CD14-positive monocyte (primary cell): Measurements from ENCODE around the gene SMPD3. TPM values are rescaled to one million over a fixed set of nuclear protein-coding genes. Genes with fewer than 3 reads are reported as not detected.

ENCODE experiments used
- DNase-seq, 3 donors: peaks; one replicate each; pipeline ENCODE4 v3.0.0-alpha.2; 2011 to 2022
- H2AFZ ChIP-seq: 2 replicates; pipeline ENCODE4 v1.6.0; 2012; ENCODE audit warnings: mild to moderate bottlenecking, low read depth, low read length, inconsistent platforms; ENCODE audit not compliant: insufficient read depth, poor library complexity, severe bottlenecking
- H3K27ac ChIP-seq, 2 donors: 1 replicate in 1 of 2; 2 replicates in 1 of 2; pipeline ENCODE4 v1.5.1; 2012 to 2013; ENCODE audit warnings: low read length in 2 of 2, control low read depth in 1 of 2, inconsistent platforms in 1 of 2, low read depth in 1 of 2, mild to moderate bottlenecking in 1 of 2
- H3K27me3 ChIP-seq, 2 donors: one replicate each; pipeline versions ENCODE4 v1.6.0 to v1.6.1; 2011 to 2013; ENCODE audit warnings: low read length in 2 of 2; ENCODE audit not compliant: control insufficient read depth in 2 of 2, insufficient read depth in 2 of 2
- H3K36me3 ChIP-seq, 2 donors: replicated peaks in 1 of 2; 1 replicate in 1 of 2; 2 replicates in 1 of 2; pipeline versions ENCODE4 v1.5.1 to v1.6.1; 2012 to 2013; ENCODE audit warnings: low read length in 2 of 2, control low read depth in 1 of 2, inconsistent platforms in 1 of 2, mild to moderate bottlenecking in 1 of 2; ENCODE audit not compliant: insufficient read depth in 2 of 2, control insufficient read depth in 1 of 2
- H3K4me1 ChIP-seq, 2 donors: 1 replicate in 1 of 2; 2 replicates in 1 of 2; pipeline versions ENCODE4 v1.5.1 to v1.6.1; 2012 to 2013; ENCODE audit warnings: low read length in 2 of 2, control low read depth in 1 of 2, inconsistent platforms in 1 of 2, mild to moderate bottlenecking in 1 of 2, moderate library complexity in 1 of 2; ENCODE audit not compliant: insufficient read depth in 2 of 2, control insufficient read depth in 1 of 2
- H3K4me2 ChIP-seq: replicated peaks from 2 replicates; pipeline ENCODE3; 2012; ENCODE audit warnings: low read length, moderate library complexity, mild to moderate bottlenecking; ENCODE audit not compliant: poor library complexity, severe bottlenecking; ENCODE audit errors: extremely low read depth
- H3K4me3 ChIP-seq, 3 experiments: fragments of 200-600 bp in 1 of 3; sonication (generic) in 1 of 3; replicated peaks in 1 of 3; 1 replicate in 2 of 3; 2 replicates in 1 of 3; pipeline ENCODE4 v1.5.1; 2011 to 2013; ENCODE audit warnings: low read length in 3 of 3, mild to moderate bottlenecking in 3 of 3, control low read depth in 2 of 3, low read depth in 2 of 3, inconsistent platforms in 1 of 3, moderate library complexity in 1 of 3
- H3K79me2 ChIP-seq: 2 replicates; pipeline ENCODE4 v1.6.0; 2012; ENCODE audit warnings: mild to moderate bottlenecking, control low read depth, inconsistent platforms, low read length, moderate library complexity; ENCODE audit not compliant: insufficient read depth
- H3K9ac ChIP-seq: 2 replicates; pipeline ENCODE4 v1.6.0; 2017; ENCODE audit warnings: low read length, mild to moderate bottlenecking; ENCODE audit not compliant: insufficient read depth, poor library complexity, severe bottlenecking
- H3K9me3 ChIP-seq, 2 donors: replicated peaks in 1 of 2; 1 replicate in 1 of 2; 2 replicates in 1 of 2; pipeline versions ENCODE4 v1.5.1 to v1.6.1; 2012 to 2013; ENCODE audit warnings: low read length in 2 of 2, control low read depth in 1 of 2; ENCODE audit not compliant: control insufficient read depth in 1 of 2, insufficient read depth in 1 of 2
- H4K20me1 ChIP-seq: 2 replicates; pipeline ENCODE4 v1.6.0; 2012; ENCODE audit warnings: mild to moderate bottlenecking, low read length, control low read depth, moderate library complexity; ENCODE audit not compliant: insufficient read depth
- H3K27ac Mint-ChIP-seq, 7 donors: one replicate each; pipeline ENCODE4 v1.8.0; 2020; ENCODE audit warnings: mild to moderate bottlenecking in 7 of 7, mixed read lengths in 7 of 7, moderate library complexity in 6 of 7, inconsistent platforms in 2 of 7
- H3K27me3 Mint-ChIP-seq, 3 donors: one replicate each; pipeline ENCODE4 v1.8.0; 2021 to 2022; ENCODE audit warnings: low read depth in 3 of 3, mild to moderate bottlenecking in 3 of 3, mixed read lengths in 3 of 3, moderate library complexity in 3 of 3, inconsistent platforms in 1 of 3
- H3K36me3 Mint-ChIP-seq, 2 donors: one replicate each; pipeline ENCODE4 v1.8.0; 2020; ENCODE audit warnings: mixed read lengths in 2 of 2, inconsistent platforms in 1 of 2, mild to moderate bottlenecking in 1 of 2
- H3K4me1 Mint-ChIP-seq: one replicate; pipeline ENCODE4 v1.8.0; 2020; ENCODE audit warnings: mild to moderate bottlenecking, mixed read lengths
- H3K4me3 Mint-ChIP-seq, 2 donors: one replicate each; pipeline ENCODE4 v1.8.0; 2020; ENCODE audit warnings: mild to moderate bottlenecking in 2 of 2, mixed read lengths in 2 of 2, moderate library complexity in 1 of 2
- H3K9me3 Mint-ChIP-seq, 7 donors: one replicate each; pipeline ENCODE4 v1.8.0; 2020 to 2022; ENCODE audit warnings: mixed read lengths in 7 of 7, mild to moderate bottlenecking in 6 of 7, moderate library complexity in 6 of 7, inconsistent platforms in 2 of 7
- CTCF ChIP-seq: fragments of 200-600 bp; IDR thresholded peaks from one replicate; pipeline ENCODE4 v1.8.0; 2022; ENCODE audit warnings: antibody characterized with exemption, mild to moderate bottlenecking
- WGBS: methylation state at CpG from one replicate; pipeline ENCODE4 v1.1.5; 2013; ENCODE audit warnings: missing lambda C conversion rate; ENCODE audit not compliant: insufficient coverage; 5-methylcytosine and 5-hydroxymethylcytosine counted together
- intact Hi-C, 2 donors: fragments of 100-400 bp; cut with micrococcal nuclease; formaldehyde crosslinking; loops; one replicate each; pipeline versions ENCODE4 v1.15.0 to v1.15.1; 2023
- polyA plus RNA-seq, 3 donors: library from polyadenylated mRNA; depleted of rRNA in 1 of 3; unstranded in 2 of 3; stranded (reverse) in 1 of 3; fragments of 300-500 nt in 2 of 3; fragments of >200 nt in 1 of 3; fragmentation: Illumina TruSeq in 2 of 3; gene quantifications; 1 replicate in 2 of 3; 2 replicates in 1 of 3; pipeline ENCODE4 v1.2.3, GENCODE V29; 2012 to 2021

The SMPD3 gene
- polyA plus RNA-seq, 3 donors = 0.40 to 1.1 (median 0.51) TPM

GRCh38 chr16:68403177-68403576 is 45.1 kb downstream of the SMPD3 start:
- no peaks in the 10 kb centered on the region for H3K36me3 Mint-ChIP-seq
- H3K4me2 ChIP-seq = no peak overlapping the region
- no peaks in the 10 kb centered on the region for H3K27me3 ChIP-seq
- no peaks in the 10 kb centered on the region for H4K20me1 ChIP-seq
- no peaks in the 10 kb centered on the region for H3K9me3 Mint-ChIP-seq
- H3K4me1 Mint-ChIP-seq = no peaks in the 10 kb centered on the region
- TF ChIP-seq CTCF = no peak
- H3K9ac ChIP-seq = no peak overlapping the region
- H2AFZ ChIP-seq = no peak overlapping the region
- H3K27ac ChIP-seq = no peak overlapping the region
- no peak for DNase-seq
- H3K9me3 ChIP-seq = no peaks in the 10 kb centered on the region
- no CpG with 5 or more reads among the region's 1 CpG for WGBS
- no peaks in the 10 kb centered on the region for H3K79me2 ChIP-seq
- intact Hi-C loops = no loop called here
- peaks cover 0 to 9% (median 1%) of the 10 kb centered on the region in 3 donors for H3K27me3 Mint-ChIP-seq
- no peak overlapping the region for H3K4me3 ChIP-seq
- H3K4me1 ChIP-seq = no peaks in the 10 kb centered on the region
- H3K27ac Mint-ChIP-seq = no peak overlapping the region
- H3K36me3 ChIP-seq = no peaks in the 10 kb centered on the region
- no peak overlapping the region for H3K4me3 Mint-ChIP-seq

DNA sequence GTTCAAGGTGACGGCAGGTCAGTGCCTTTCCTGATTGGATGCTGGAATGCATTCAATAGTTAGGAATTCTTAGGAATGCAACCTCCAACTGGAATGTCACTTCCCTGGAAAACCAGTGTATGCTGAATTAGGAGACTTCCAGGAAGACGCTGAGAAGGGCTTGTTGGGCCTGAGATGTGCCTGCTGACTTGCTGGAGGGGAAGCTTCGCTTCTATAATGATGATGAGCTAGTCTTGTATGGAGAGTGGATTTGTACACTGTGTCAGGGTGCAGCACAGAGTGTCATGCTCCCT is 45.6 kb downstream of the SMPD3 start:
- H3K4me3 Mint-ChIP-seq = no peak overlapping the region
- no peak overlapping the region for H3K9ac ChIP-seq
- H3K9me3 Mint-ChIP-seq = no peaks in the 10 kb centered on the region
- H4K20me1 ChIP-seq = no peaks in the 10 kb centered on the region
- H3K4me1 Mint-ChIP-seq = no peaks in the 10 kb centered on the region
- no peaks in the 10 kb centered on the region for H3K27me3 ChIP-seq
- H3K4me3 ChIP-seq = no peak overlapping the region
- no peak overlapping the region for H3K4me2 ChIP-seq
- WGBS = 82% methylated on average over 1 of the region's 3 CpGs
- TF ChIP-seq CTCF = no peak
- intact Hi-C loops = no loop called here
- no peak overlapping the region for H3K27ac ChIP-seq
- peaks cover 0 to 9% (median 1%) of the 10 kb centered on the region in 3 donors for H3K27me3 Mint-ChIP-seq
- H3K4me1 ChIP-seq = no peaks in the 10 kb centered on the region
- H3K27ac Mint-ChIP-seq = no peak overlapping the region
- H3K36me3 Mint-ChIP-seq = no peaks in the 10 kb centered on the region
- H3K9me3 ChIP-seq = no peaks in the 10 kb centered on the region
- no peak for DNase-seq
- H2AFZ ChIP-seq = no peak overlapping the region
- H3K79me2 ChIP-seq = no peaks in the 10 kb centered on the region
- H3K36me3 ChIP-seq = no peaks in the 10 kb centered on the region
